Activated naive CD8-positive, alpha-beta T cell treated with anti-CD3 and anti-CD28 coated beads, Interleukin-2, amount 10 ng/mL, durations not matched to agents 7 days and 5 days (primary cell): ENCODE results near the gene HTD2. TPM values are rescaled to one million over a fixed set of nuclear protein-coding genes. Genes with fewer than 3 reads are reported as not detected.
"Not testable (repeated sequence)": the region's sequence is repeated elsewhere in the genome, so short reads cannot be mapped to it uniquely, and the experiment has no call there.

Experiments
- ATAC-seq: fragments of 150-1000 bp; cut with Tn5 transposase; one replicate; pipeline ENCODE4 v1.10.0; 2021; ENCODE audit warnings: low read depth, moderate library complexity
- POLR2A ChIA-PET: fragments of 350-600 bp; sonication (Branson Sonifier 250); formaldehyde crosslinking; loops from one replicate; lab custom pipeline; 2021; ENCODE audit warnings: antibody characterized with exemption; lab: Charles Lee
- DNase-seq: peaks from one replicate; pipeline ENCODE4 v3.0.0; 2021
- H3K27ac Mint-ChIP-seq: one replicate; pipeline ENCODE4 v1.8.0; 2022; ENCODE audit warnings: mild to moderate bottlenecking, mixed read lengths
- H3K27me3 Mint-ChIP-seq: one replicate; pipeline ENCODE4 v1.8.0; 2022; ENCODE audit warnings: mild to moderate bottlenecking, moderate library complexity, mixed read lengths
- H3K36me3 Mint-ChIP-seq: one replicate; pipeline ENCODE4 v1.8.0; 2021; ENCODE audit warnings: mild to moderate bottlenecking, mixed read lengths
- H3K4me1 Mint-ChIP-seq: one replicate; pipeline ENCODE4 v1.8.0; 2021; ENCODE audit warnings: mixed read lengths
- H3K4me3 Mint-ChIP-seq: one replicate; pipeline ENCODE4 v1.8.0; 2022; ENCODE audit warnings: mild to moderate bottlenecking, moderate library complexity, mixed read lengths
- H3K9me3 Mint-ChIP-seq: one replicate; pipeline ENCODE4 v1.8.0; 2021; ENCODE audit warnings: mixed read lengths
- total RNA-seq, 2 experiments: library from RNA; stranded (reverse); gene quantifications; one replicate each; pipeline ENCODE4 v1.2.3, GENCODE V29; 2021

The HTD2 gene
- 1 to 10 TPM; 7.5 to 8.1 TPM for total RNA-seq

GRCh38 chr3:58305882-58306711 lies at the start of gene HTD2, which contains the start of gene RPP14:
TSS of gene HTD2 (plus strand) at chr3:58306520. CDS start at chr3:58317614, 11,094 bp downstream.
TSS of gene RPP14 (plus strand) at chr3:58306245. CDS start at chr3:58310330, 4,085 bp downstream.
- Mint-ChIP-seq H3K4me1 (peaks cover 22% of the 10 kb centered on the region), H3K27ac (peak within 1 kb of the TSS; percentile 100), H3K27me3 (peaks cover 18% of the 10 kb centered on the region), H3K36me3 (peaks cover 8% of the 10 kb centered on the region), H3K4me3 (peak within 1 kb of the TSS; percentile 97), H3K9me3 (no peaks in the 10 kb centered on the region)
- POLR2A ChIA-PET, result interaction anchor here (0.6 to 1.8 kb wide), 17 partner anchors 10 to 550 kb away, joined by 3 to 13 read pairs (median 4); partner anchors contain the start of genes ABHD6, KCTD6, PDHB and PXK
- ATAC-seq, result peak; percentile 89
- peak; percentile 99 for DNase-seq

- POLR2A ChIA-PET, result no interaction called here
- no peak overlapping the region for H3K4me3 Mint-ChIP-seq
- no peak for ATAC-seq
- no peak for DNase-seq
- no peaks in the 10 kb centered on the region for H3K9me3 Mint-ChIP-seq
- no peaks in the 10 kb centered on the region for H3K27me3 Mint-ChIP-seq
- H3K36me3 Mint-ChIP-seq, result peaks cover 7% of the 10 kb centered on the region
- no peak overlapping the region for H3K27ac Mint-ChIP-seq
- H3K4me1 Mint-ChIP-seq, result peaks cover 6% of the 10 kb centered on the region
Measured at GRCh38 chr3:58258392-58259055, 47.8 kb upstream of the HTD2 start.

GRCh38 chr3:58260261-58260731 lies 46.0 kb upstream of the HTD2 start:
- H3K27ac Mint-ChIP-seq, result no peak overlapping the region
- H3K27me3 Mint-ChIP-seq, result no peaks in the 10 kb centered on the region
- peaks cover 6% of the 10 kb centered on the region for H3K4me1 Mint-ChIP-seq
- peaks cover 7% of the 10 kb centered on the region for H3K36me3 Mint-ChIP-seq
- POLR2A ChIA-PET, result no interaction called here
- no peak overlapping the region for H3K4me3 Mint-ChIP-seq
- DNase-seq, result no peak
- peak; percentile 67 for ATAC-seq
- H3K9me3 Mint-ChIP-seq, result no peaks in the 10 kb centered on the region

- no peaks in the 10 kb centered on the region for H3K27me3 Mint-ChIP-seq
- POLR2A ChIA-PET, result no interaction called here
- H3K9me3 Mint-ChIP-seq, result no peaks in the 10 kb centered on the region
- peaks cover 6% of the 10 kb centered on the region for H3K4me1 Mint-ChIP-seq
- no peak overlapping the region for H3K4me3 Mint-ChIP-seq
- no peak for DNase-seq
- peak; percentile 14 for ATAC-seq
- peaks cover 7% of the 10 kb centered on the region for H3K36me3 Mint-ChIP-seq
- H3K27ac Mint-ChIP-seq, result no peak overlapping the region
Measured at GRCh38 chr3:58260733-58261132, 45.6 kb upstream of the HTD2 start.

- Mint-ChIP-seq H3K4me1 (peaks cover 6% of the 10 kb centered on the region), H3K27ac (no peak overlapping the region), H3K9me3 (no peaks in the 10 kb centered on the region), H3K4me3 (no peak overlapping the region), H3K36me3 (peaks cover 5% of the 10 kb centered on the region), H3K27me3 (no peaks in the 10 kb centered on the region)
- no peak for DNase-seq
- ATAC-seq, result no peak
- POLR2A ChIA-PET, result no interaction called here
Measured at GRCh38 chr3:58261954-58262666, 44.2 kb upstream of the HTD2 start.

- POLR2A ChIA-PET, result no interaction called here
- Mint-ChIP-seq H3K36me3 (peaks cover 4% of the 10 kb centered on the region), H3K4me1 (no peaks in the 10 kb centered on the region), H3K27me3 (no peaks in the 10 kb centered on the region), H3K4me3 (no peak overlapping the region), H3K9me3 (no peaks in the 10 kb centered on the region), H3K27ac (no peak overlapping the region)
- no peak for ATAC-seq
- DNase-seq, result no peak
Measured at GRCh38 chr3:58266577-58266976, 39.7 kb upstream of the HTD2 start.

- H3K36me3 Mint-ChIP-seq, DNase-seq, H3K27me3 Mint-ChIP-seq, H3K27ac Mint-ChIP-seq, H3K4me3 Mint-ChIP-seq, ATAC-seq, H3K9me3 Mint-ChIP-seq, POLR2A ChIA-PET, H3K4me1 Mint-ChIP-seq: not testable (repeated sequence)
Measured at GRCh38 chr3:58267543-58267942, 38.8 kb upstream of the HTD2 start.

GRCh38 chr3:58269356-58269755 lies 37.0 kb upstream of the HTD2 start:
- Mint-ChIP-seq H3K36me3 (peaks cover 5% of the 10 kb centered on the region), H3K27ac (no peak overlapping the region), H3K9me3 (no peaks in the 10 kb centered on the region), H3K27me3 (no peaks in the 10 kb centered on the region), H3K4me1 (no peaks in the 10 kb centered on the region), H3K4me3 (no peak overlapping the region)
- DNase-seq, result no peak
- no peak for ATAC-seq
- POLR2A ChIA-PET, result no interaction called here

- Mint-ChIP-seq H3K4me3 (no peak overlapping the region), H3K4me1 (no peaks in the 10 kb centered on the region), H3K9me3 (no peaks in the 10 kb centered on the region), H3K27ac (no peak overlapping the region), H3K36me3 (peaks cover 8% of the 10 kb centered on the region), H3K27me3 (no peaks in the 10 kb centered on the region)
- DNase-seq (no peak), ATAC-seq (no peak)
- POLR2A ChIA-PET, result no interaction called here
Measured at GRCh38 chr3:58270485-58270884, 35.8 kb upstream of the HTD2 start.

GRCh38 chr3:58271901-58272501 lies 34.3 kb upstream of the HTD2 start:
- Mint-ChIP-seq H3K36me3 (peaks cover 13% of the 10 kb centered on the region), H3K27ac (no peak overlapping the region), H3K9me3 (peaks cover 4% of the 10 kb centered on the region), H3K4me1 (no peaks in the 10 kb centered on the region), H3K27me3 (no peaks in the 10 kb centered on the region), H3K4me3 (no peak overlapping the region)
- no peak for ATAC-seq
- POLR2A ChIA-PET, result no interaction called here
- DNase-seq, result no peak

GRCh38 chr3:58272891-58273290 lies 33.4 kb upstream of the HTD2 start:
- H3K36me3 Mint-ChIP-seq, result peaks cover 17% of the 10 kb centered on the region
- POLR2A ChIA-PET, result no interaction called here
- no peaks in the 10 kb centered on the region for H3K27me3 Mint-ChIP-seq
- no peak for ATAC-seq
- no peak for DNase-seq
- H3K4me1 Mint-ChIP-seq, result no peaks in the 10 kb centered on the region
- no peak overlapping the region for H3K27ac Mint-ChIP-seq
- peaks cover 7% of the 10 kb centered on the region for H3K9me3 Mint-ChIP-seq
- no peak overlapping the region for H3K4me3 Mint-ChIP-seq

GRCh38 chr3:58273362-58273761 lies 33.0 kb upstream of the HTD2 start:
- H3K27me3 Mint-ChIP-seq, DNase-seq, POLR2A ChIA-PET, H3K4me1 Mint-ChIP-seq, H3K4me3 Mint-ChIP-seq, H3K9me3 Mint-ChIP-seq, H3K27ac Mint-ChIP-seq, ATAC-seq: not testable (repeated sequence)
- peaks cover 20% of the 10 kb centered on the region for H3K36me3 Mint-ChIP-seq

GRCh38 chr3:58274027-58274614 lies 32.2 kb upstream of the HTD2 start:
- H3K4me1 Mint-ChIP-seq, result no peaks in the 10 kb centered on the region
- peaks cover 7% of the 10 kb centered on the region for H3K9me3 Mint-ChIP-seq
- ATAC-seq (no peak), DNase-seq (no peak)
- no peak overlapping the region for H3K27ac Mint-ChIP-seq
- H3K27me3 Mint-ChIP-seq, result no peaks in the 10 kb centered on the region
- no peak overlapping the region for H3K4me3 Mint-ChIP-seq
- POLR2A ChIA-PET, result no interaction called here
- H3K36me3 Mint-ChIP-seq, result peaks cover 27% of the 10 kb centered on the region
